ENCODE measurements around the gene AGBL4.

AGBL4 gene

GRCh38 chr1:48596046-48596445 lies 1427.7 kb downstream of the AGBL4 start:
- no peak overlapping the region for H3K27ac Mint-ChIP-seq
- H3K36me3 Mint-ChIP-seq (ENCODE audit: low read depth) = no peaks in the 10 kb centered on the region
- no peaks in the 10 kb centered on the region for H3K9me3 Mint-ChIP-seq
- no peak for DNase-seq (ENCODE audit: low spot score)
- peaks cover 8% of the 10 kb centered on the region for H3K27me3 Mint-ChIP-seq (ENCODE audit: low read depth)
- H3K4me1 Mint-ChIP-seq (ENCODE audit: low read depth) = no peaks in the 10 kb centered on the region
- H3K4me3 Mint-ChIP-seq = no peak overlapping the region

- H3K27ac Mint-ChIP-seq = no peak overlapping the region
- no peak overlapping the region for H3K4me3 Mint-ChIP-seq
- no peaks in the 10 kb centered on the region for H3K4me1 Mint-ChIP-seq (ENCODE audit: low read depth)
- DNase-seq (ENCODE audit: low spot score) = no peak
- peaks cover 8% of the 10 kb centered on the region for H3K27me3 Mint-ChIP-seq (ENCODE audit: low read depth)
- no peaks in the 10 kb centered on the region for H3K36me3 Mint-ChIP-seq (ENCODE audit: low read depth)
- H3K9me3 Mint-ChIP-seq = no peaks in the 10 kb centered on the region
These were observed 1428.1 kb downstream of the AGBL4 start for GRCh38 chr1:48595613-48596012.

GRCh38 chr1:48592330-48592729 lies 1431.4 kb downstream of the AGBL4 start:
- DNase-seq (ENCODE audit: low spot score) = no peak
- Mint-ChIP-seq H3K4me1 (ENCODE audit: low read depth) (no peaks in the 10 kb centered on the region), H3K27me3 (ENCODE audit: low read depth) (peaks cover 14% of the 10 kb centered on the region), H3K27ac (no peak overlapping the region), H3K4me3 (no peak overlapping the region), H3K36me3 (ENCODE audit: low read depth) (no peaks in the 10 kb centered on the region), H3K9me3 (no peaks in the 10 kb centered on the region)

- H3K4me1 Mint-ChIP-seq (ENCODE audit: low read depth) = no peaks in the 10 kb centered on the region
- no peak overlapping the region for H3K27ac Mint-ChIP-seq
- DNase-seq (ENCODE audit: low spot score) = no peak
- H3K36me3 Mint-ChIP-seq (ENCODE audit: low read depth) = no peaks in the 10 kb centered on the region
- no peaks in the 10 kb centered on the region for H3K9me3 Mint-ChIP-seq
- no peak overlapping the region for H3K4me3 Mint-ChIP-seq
- H3K27me3 Mint-ChIP-seq (ENCODE audit: low read depth) = peaks cover 11% of the 10 kb centered on the region
These were observed 1432.6 kb downstream of the AGBL4 start for GRCh38 chr1:48591181-48591580.

GRCh38 chr1:48588061-48588460 lies 1435.7 kb downstream of the AGBL4 start:
- no peaks in the 10 kb centered on the region for H3K9me3 Mint-ChIP-seq
- DNase-seq (ENCODE audit: low spot score) = no peak

GRCh38 chr1:48582408-48582807 lies 1441.3 kb downstream of the AGBL4 start:
- no peak overlapping the region for H3K4me3 Mint-ChIP-seq
- no peaks in the 10 kb centered on the region for H3K27me3 Mint-ChIP-seq (ENCODE audit: low read depth)
- no peak for DNase-seq (ENCODE audit: low spot score)

More at GRCh38 chr1:48588061-48588460, 1435.7 kb downstream of the AGBL4 start:
- no peaks in the 10 kb centered on the region for H3K36me3 Mint-ChIP-seq (ENCODE audit: low read depth)
- H3K27ac Mint-ChIP-seq = no peak overlapping the region
- no peak overlapping the region for H3K4me3 Mint-ChIP-seq
- H3K27me3 Mint-ChIP-seq (ENCODE audit: low read depth) = peaks cover 10% of the 10 kb centered on the region
- H3K4me1 Mint-ChIP-seq (ENCODE audit: low read depth) = no peaks in the 10 kb centered on the region

GRCh38 chr1:48581270-48581669 lies 1442.5 kb downstream of the AGBL4 start:
- Mint-ChIP-seq H3K27me3 (ENCODE audit: low read depth) (no peaks in the 10 kb centered on the region), H3K36me3 (ENCODE audit: low read depth) (no peaks in the 10 kb centered on the region), H3K4me1 (ENCODE audit: low read depth) (peaks cover 5% of the 10 kb centered on the region)

More at GRCh38 chr1:48582408-48582807, 1441.3 kb downstream of the AGBL4 start:
- H3K27ac Mint-ChIP-seq = no peak overlapping the region
- no peaks in the 10 kb centered on the region for H3K9me3 Mint-ChIP-seq
- no peaks in the 10 kb centered on the region for H3K36me3 Mint-ChIP-seq (ENCODE audit: low read depth)
- H3K4me1 Mint-ChIP-seq (ENCODE audit: low read depth) = peaks cover 1% of the 10 kb centered on the region

GRCh38 chr1:48576565-48576964 lies 1447.2 kb downstream of the AGBL4 start:
- no peak for DNase-seq (ENCODE audit: low spot score)
- H3K27ac Mint-ChIP-seq = no peak overlapping the region
- H3K4me3 Mint-ChIP-seq = no peak overlapping the region
- peaks cover 2% of the 10 kb centered on the region for H3K27me3 Mint-ChIP-seq (ENCODE audit: low read depth)
- H3K36me3 Mint-ChIP-seq (ENCODE audit: low read depth) = no peaks in the 10 kb centered on the region
- H3K9me3 Mint-ChIP-seq = no peaks in the 10 kb centered on the region
- peaks cover 5% of the 10 kb centered on the region for H3K4me1 Mint-ChIP-seq (ENCODE audit: low read depth)

More at GRCh38 chr1:48581270-48581669, 1442.5 kb downstream of the AGBL4 start:
- Mint-ChIP-seq H3K27ac (no peak overlapping the region), H3K9me3 (no peaks in the 10 kb centered on the region), H3K4me3 (no peak overlapping the region)
- no peak for DNase-seq (ENCODE audit: low spot score)

GRCh38 chr1:48572646-48573258 lies 1451.0 kb downstream of the AGBL4 start:
- Mint-ChIP-seq H3K36me3 (ENCODE audit: low read depth) (no peaks in the 10 kb centered on the region), H3K4me1 (ENCODE audit: low read depth) (peaks cover 5% of the 10 kb centered on the region), H3K27me3 (ENCODE audit: low read depth) (peaks cover 5% of the 10 kb centered on the region), H3K27ac (no peak overlapping the region), H3K4me3 (no peak overlapping the region), H3K9me3 (no peaks in the 10 kb centered on the region)
- no peak for DNase-seq (ENCODE audit: low spot score)

GRCh38 chr1:48572134-48572533 lies 1451.6 kb downstream of the AGBL4 start:
- H3K27me3 Mint-ChIP-seq (ENCODE audit: low read depth) = peaks cover 5% of the 10 kb centered on the region
- no peaks in the 10 kb centered on the region for H3K36me3 Mint-ChIP-seq (ENCODE audit: low read depth)
- peaks cover 2% of the 10 kb centered on the region for H3K4me1 Mint-ChIP-seq (ENCODE audit: low read depth)
- no peak overlapping the region for H3K4me3 Mint-ChIP-seq
- DNase-seq (ENCODE audit: low spot score) = no peak
- no peak overlapping the region for H3K27ac Mint-ChIP-seq
- H3K9me3 Mint-ChIP-seq = no peaks in the 10 kb centered on the region

GRCh38 chr1:48571303-48571987 lies 1452.3 kb downstream of the AGBL4 start:
- Mint-ChIP-seq H3K9me3 (no peaks in the 10 kb centered on the region), H3K36me3 (ENCODE audit: low read depth) (no peaks in the 10 kb centered on the region), H3K4me1 (ENCODE audit: low read depth) (no peaks in the 10 kb centered on the region), H3K27me3 (ENCODE audit: low read depth) (peaks cover 5% of the 10 kb centered on the region), H3K27ac (no peak overlapping the region), H3K4me3 (no peak overlapping the region)
- no peak for DNase-seq (ENCODE audit: low spot score)

- Mint-ChIP-seq H3K27me3 (ENCODE audit: low read depth) (peaks cover 5% of the 10 kb centered on the region), H3K36me3 (ENCODE audit: low read depth) (no peaks in the 10 kb centered on the region), H3K4me3 (no peak overlapping the region), H3K9me3 (no peaks in the 10 kb centered on the region), H3K4me1 (ENCODE audit: low read depth) (no peaks in the 10 kb centered on the region), H3K27ac (no peak overlapping the region)
- DNase-seq (ENCODE audit: low spot score) = no peak
These were observed 1453.2 kb downstream of the AGBL4 start for GRCh38 chr1:48570568-48570967.

GRCh38 chr1:48568501-48568900 lies 1455.3 kb downstream of the AGBL4 start:
- Mint-ChIP-seq H3K4me3 (no peak overlapping the region), H3K27me3 (ENCODE audit: low read depth) (peaks cover 6% of the 10 kb centered on the region), H3K9me3 (no peaks in the 10 kb centered on the region), H3K27ac (no peak overlapping the region), H3K4me1 (ENCODE audit: low read depth) (no peaks in the 10 kb centered on the region), H3K36me3 (ENCODE audit: low read depth) (no peaks in the 10 kb centered on the region)
- no peak for DNase-seq (ENCODE audit: low spot score)

- Mint-ChIP-seq H3K27me3 (ENCODE audit: low read depth) (peaks cover 6% of the 10 kb centered on the region), H3K27ac (no peak overlapping the region)
These were observed 1457.3 kb downstream of the AGBL4 start for GRCh38 chr1:48566492-48566891.

More at GRCh38 chr1:48566492-48566891, 1457.3 kb downstream of the AGBL4 start:
- no peaks in the 10 kb centered on the region for H3K36me3 Mint-ChIP-seq (ENCODE audit: low read depth)
- DNase-seq (ENCODE audit: low spot score) = no peak
- H3K9me3 Mint-ChIP-seq = no peaks in the 10 kb centered on the region
- H3K4me3 Mint-ChIP-seq = no peak overlapping the region
- H3K4me1 Mint-ChIP-seq (ENCODE audit: low read depth) = no peaks in the 10 kb centered on the region
